RWPE2 (cell line): ENCODE data around the gene BRD7.

Experiments
- ATAC-seq: fragments of 200-7000 bp; cut with Tn5 transposase; 3 replicates; pipeline ENCODE4 v1.9.1; 2021; ENCODE audit warnings: low read depth
- DNase-seq: peaks from one replicate; pipeline ENCODE4 v3.0.0-alpha.2; 2020; ENCODE audit warnings: low spot score
- H3K27ac ChIP-seq: fragments of 450-650 bp; 2 replicates; pipeline ENCODE4 v1.5.1; 2017; ENCODE audit warnings: mild to moderate bottlenecking; ENCODE audit not compliant: poor library complexity, severe bottlenecking
- H3K27me3 ChIP-seq: fragments of 250-450 bp; sonication (Bioruptor Pico); 2 replicates; pipeline ENCODE4 v1.5.1; 2021; ENCODE audit warnings: mild to moderate bottlenecking, moderate library complexity; ENCODE audit not compliant: insufficient read depth, poor library complexity, severe bottlenecking
- H3K36me3 ChIP-seq: fragments of 250-450 bp; sonication (Bioruptor Pico); 2 replicates; pipeline ENCODE4 v1.5.1; 2020; ENCODE audit warnings: low read depth, mild to moderate bottlenecking, moderate library complexity
- H3K4me1 ChIP-seq: fragments of 250-450 bp; sonication (Bioruptor Pico); 2 replicates; pipeline ENCODE4 v1.5.1; 2021; ENCODE audit warnings: mild to moderate bottlenecking, moderate library complexity; ENCODE audit not compliant: insufficient read depth, poor library complexity, severe bottlenecking
- H3K4me3 ChIP-seq: fragments of 250-450 bp; sonication (Bioruptor Pico); 2 replicates; pipeline ENCODE4 v1.5.1; 2021; ENCODE audit warnings: mild to moderate bottlenecking, moderate library complexity; ENCODE audit not compliant: severe bottlenecking
- H3K9me3 ChIP-seq: fragments of 250-450 bp; sonication (Bioruptor Pico); 2 replicates; pipeline ENCODE4 v1.5.1; 2021; ENCODE audit warnings: mild to moderate bottlenecking, moderate library complexity; ENCODE audit not compliant: severe bottlenecking
- TF ChIP-seq, protein P1 (sequence below): fragments of 450-650 bp; IDR thresholded peaks from one replicate; pipeline ENCODE4 v1.5.1; 2017; ENCODE audit warnings: mild to moderate bottlenecking, moderate library complexity; ENCODE audit not compliant: poor library complexity, severe bottlenecking

The BRD7 gene

DNA sequence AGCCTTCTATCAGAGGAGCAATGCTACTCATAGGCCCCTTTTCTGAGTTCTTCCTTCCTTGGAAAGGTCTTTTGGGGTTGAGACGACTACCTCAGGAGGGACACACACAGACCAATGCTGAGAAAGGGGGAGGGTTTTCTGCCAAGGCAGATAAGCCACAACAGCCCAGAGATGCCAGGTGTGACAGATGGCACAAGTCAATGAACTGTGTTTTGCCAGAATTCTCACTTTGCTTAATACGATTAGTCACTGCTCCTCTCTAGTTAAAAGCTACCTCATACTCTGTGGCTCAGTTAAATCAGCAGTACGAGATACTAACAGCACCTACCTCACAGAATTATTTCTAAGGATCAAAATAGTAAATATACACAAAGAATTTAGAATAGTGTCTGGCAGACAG is 8.0 kb downstream of the BRD7 start:
- Histone ChIP-seq H3K27ac (peak overlapping the region; percentile 4), H3K36me3 (peaks cover 74% of the 10 kb centered on the region), H3K27me3 (no peaks in the 10 kb centered on the region), H3K9me3 (no peaks in the 10 kb centered on the region), H3K4me1 (peaks cover 13% of the 10 kb centered on the region), H3K4me3 (no peak overlapping the region)
- peak; percentile 67 for ATAC-seq
- TF ChIP-seq, protein P1, sequence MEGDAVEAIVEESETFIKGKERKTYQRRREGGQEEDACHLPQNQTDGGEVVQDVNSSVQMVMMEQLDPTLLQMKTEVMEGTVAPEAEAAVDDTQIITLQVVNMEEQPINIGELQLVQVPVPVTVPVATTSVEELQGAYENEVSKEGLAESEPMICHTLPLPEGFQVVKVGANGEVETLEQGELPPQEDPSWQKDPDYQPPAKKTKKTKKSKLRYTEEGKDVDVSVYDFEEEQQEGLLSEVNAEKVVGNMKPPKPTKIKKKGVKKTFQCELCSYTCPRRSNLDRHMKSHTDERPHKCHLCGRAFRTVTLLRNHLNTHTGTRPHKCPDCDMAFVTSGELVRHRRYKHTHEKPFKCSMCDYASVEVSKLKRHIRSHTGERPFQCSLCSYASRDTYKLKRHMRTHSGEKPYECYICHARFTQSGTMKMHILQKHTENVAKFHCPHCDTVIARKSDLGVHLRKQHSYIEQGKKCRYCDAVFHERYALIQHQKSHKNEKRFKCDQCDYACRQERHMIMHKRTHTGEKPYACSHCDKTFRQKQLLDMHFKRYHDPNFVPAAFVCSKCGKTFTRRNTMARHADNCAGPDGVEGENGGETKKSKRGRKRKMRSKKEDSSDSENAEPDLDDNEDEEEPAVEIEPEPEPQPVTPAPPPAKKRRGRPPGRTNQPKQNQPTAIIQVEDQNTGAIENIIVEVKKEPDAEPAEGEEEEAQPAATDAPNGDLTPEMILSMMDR: no peak
- DNase-seq: no peak

DNA sequence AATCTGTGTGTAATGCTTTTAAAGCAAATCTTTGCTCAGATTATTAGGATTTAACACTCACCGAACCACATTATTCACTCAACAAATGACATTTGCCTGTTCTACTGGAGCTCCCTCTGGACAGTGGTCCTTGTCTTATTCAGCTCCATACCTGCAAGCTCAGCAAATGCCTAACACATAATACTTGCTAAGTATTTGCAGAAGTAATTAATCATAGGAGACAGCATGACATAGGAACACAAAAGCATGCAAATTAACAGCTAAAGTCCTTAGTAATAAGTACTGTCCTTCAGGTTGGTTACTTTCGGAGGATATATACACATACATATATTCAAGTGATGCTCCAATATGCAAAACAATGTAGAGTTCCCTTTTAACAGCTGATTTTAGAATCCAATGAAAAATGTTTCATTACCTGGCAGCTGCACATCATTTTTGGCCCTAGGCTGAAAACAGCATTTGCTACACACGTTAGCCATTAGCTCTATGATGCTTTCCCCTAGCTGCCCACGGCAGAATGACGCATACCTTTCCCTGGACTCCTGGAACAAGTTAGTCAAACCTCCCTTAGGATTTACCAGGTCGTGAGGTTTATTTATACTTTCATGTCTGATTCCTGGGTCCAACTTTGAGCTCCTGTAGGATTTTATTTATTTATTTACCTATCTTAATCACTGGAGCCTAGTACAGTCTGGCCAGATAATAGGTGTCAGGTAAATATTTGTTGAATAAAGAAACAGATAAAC is 8.6 kb downstream of the BRD7 start:
- Histone ChIP-seq H3K27ac (peak overlapping the region; percentile 4), H3K4me1 (peaks cover 13% of the 10 kb centered on the region), H3K4me3 (no peak overlapping the region), H3K27me3 (no peaks in the 10 kb centered on the region), H3K36me3 (peaks cover 74% of the 10 kb centered on the region), H3K9me3 (no peaks in the 10 kb centered on the region)
- DNase-seq (no peak), ATAC-seq (peak; percentile 83)
- TF ChIP-seq, protein P1: no peak

DNA sequence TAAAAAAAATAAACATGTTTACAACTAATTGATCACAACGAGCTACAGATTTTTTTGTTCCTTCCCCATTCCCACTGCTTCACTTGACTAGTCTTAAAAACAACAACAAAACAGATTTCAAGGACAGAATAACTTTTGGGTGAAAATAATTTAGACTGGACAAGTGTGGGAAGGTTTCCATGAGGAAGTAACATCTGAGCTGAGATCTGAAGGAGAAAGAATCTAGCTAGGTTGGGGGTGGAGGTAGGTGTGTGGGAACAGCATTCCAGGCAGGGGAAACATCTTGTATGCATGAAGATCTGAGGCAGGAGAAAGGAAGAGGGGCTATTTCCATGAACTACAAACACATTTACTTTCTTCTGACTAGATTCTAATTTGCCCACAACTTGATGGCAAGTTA is 9.2 kb downstream of the BRD7 start:
- ATAC-seq: no peak
- Histone ChIP-seq H3K4me1 (peaks cover 13% of the 10 kb centered on the region), H3K9me3 (no peaks in the 10 kb centered on the region), H3K27me3 (no peaks in the 10 kb centered on the region), H3K27ac (no peak overlapping the region), H3K36me3 (peaks cover 74% of the 10 kb centered on the region), H3K4me3 (no peak overlapping the region)
- no peak for DNase-seq
- TF ChIP-seq, protein P1: no peak

DNA sequence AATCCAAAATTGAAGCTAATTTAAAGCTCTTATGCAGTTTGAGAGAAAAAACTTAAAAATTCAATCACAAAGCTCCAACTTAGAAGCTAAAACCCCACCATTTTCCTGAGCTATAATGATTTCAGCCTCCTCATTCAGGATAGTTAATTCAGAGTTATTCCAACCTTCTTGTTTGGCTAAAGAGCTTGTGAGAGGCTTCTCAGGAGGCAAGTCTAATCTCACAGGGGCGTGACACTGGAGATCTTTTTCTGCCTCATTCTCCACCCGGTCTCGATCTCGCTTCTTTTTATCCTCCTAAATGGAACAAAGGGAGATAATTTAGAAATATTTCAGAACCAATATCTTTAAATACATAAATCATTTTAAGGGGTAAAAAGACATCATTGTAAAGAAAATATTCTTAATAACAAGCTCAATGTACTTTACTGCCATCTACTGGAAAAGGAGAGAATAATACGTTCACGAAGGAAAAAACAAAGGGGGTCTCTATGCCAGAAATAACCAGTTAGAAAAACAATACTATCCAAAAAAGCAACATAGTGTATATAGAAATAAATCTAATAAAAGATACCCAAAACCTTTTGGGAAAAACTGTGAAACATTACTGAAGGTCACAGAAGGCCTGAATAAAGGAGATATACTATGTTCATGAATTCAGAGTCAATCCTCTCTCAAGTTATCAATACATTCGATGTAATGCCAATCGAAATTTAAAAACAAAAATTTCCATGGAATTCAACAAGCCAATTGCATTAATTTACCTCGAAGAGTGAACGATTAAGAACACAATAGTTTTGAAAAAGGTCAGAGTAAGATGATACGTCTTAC is 13.9 kb downstream of the BRD7 start:
- Histone ChIP-seq H3K27ac (no peak overlapping the region), H3K4me1 (peaks cover 3% of the 10 kb centered on the region), H3K9me3 (no peaks in the 10 kb centered on the region), H3K27me3 (no peaks in the 10 kb centered on the region), H3K36me3 (peaks cover 77% of the 10 kb centered on the region), H3K4me3 (no peak overlapping the region)
- TF ChIP-seq, protein P1: peak; percentile 86
- no peak for DNase-seq
- no peak for ATAC-seq
